SK-N-SH (cell line): ENCODE results near the gene ZBTB16.

Experiments used
- CTCF ChIP-seq: fragments of 200-600 bp; sonication (generic); IDR thresholded peaks from 2 replicates; pipeline ENCODE4 v1.6.1; 2017; ENCODE audit warnings: antibody characterized with exemption, mild to moderate bottlenecking, moderate library complexity
- EP300 ChIP-seq, 2 experiments: IDR thresholded peaks; 2 replicates each; pipeline versions ENCODE4 v1.4.0 to v1.6.1; 2012; ENCODE audit warnings: borderline replicate concordance in 1 of 2, low read depth in 1 of 2, low read length in 1 of 2
- EZH2phosphoT487 ChIP-seq: fragments of 200-600 bp; sonication (generic); IDR thresholded peaks from 2 replicates; pipeline ENCODE4 v1.6.1; 2017; ENCODE audit warnings: low read depth, mixed run types, mild to moderate bottlenecking, antibody characterized with exemption, moderate library complexity, borderline replicate concordance
- IRF3 ChIP-seq: fragments of 150-350 bp; IDR thresholded peaks from 2 replicates; pipeline ENCODE4 v1.6.1; 2016; ENCODE audit warnings: mild to moderate bottlenecking, low read depth, low read length
- MAX ChIP-seq: IDR thresholded peaks from 2 replicates; pipeline ENCODE4 v1.4.0; 2012; ENCODE audit warnings: low read depth
- MXI1 ChIP-seq: IDR thresholded peaks from 2 replicates; pipeline ENCODE4 v1.6.1; 2012; ENCODE audit warnings: mild to moderate bottlenecking, low read depth, low read length, improper control_type of control experiment
- POLR2AphosphoS5 ChIP-seq: IDR thresholded peaks from 2 replicates; pipeline ENCODE4 v1.6.1; 2012; ENCODE audit warnings: low read depth, low read length
- RAD21 ChIP-seq: IDR thresholded peaks from 2 replicates; pipeline ENCODE4 v1.6.1; 2012; ENCODE audit warnings: mild to moderate bottlenecking, low read length
- RFX5 ChIP-seq: IDR thresholded peaks from 2 replicates; pipeline ENCODE4 v1.6.1; 2012; ENCODE audit warnings: mild to moderate bottlenecking, improper control_type of control experiment, low read length
- SIN3A ChIP-seq: IDR thresholded peaks from 2 replicates; pipeline ENCODE4 v1.6.1; 2012; ENCODE audit warnings: low read depth, mild to moderate bottlenecking, low read length, moderate library complexity, borderline replicate concordance
- TCF12 ChIP-seq: IDR thresholded peaks from 2 replicates; pipeline ENCODE4 v1.4.0; 2012
- ZBTB33 ChIP-seq: IDR thresholded peaks from 2 replicates; pipeline ENCODE4 v1.4.0; 2012; ENCODE audit warnings: low read depth, borderline replicate concordance

- TF ChIP-seq EZH2phosphoT487 (no peak), EP300 (IDR thresholded peaks at IDR 0.05; ENCODE audit: borderline replicate concordance in 1 of 2, low read depth in 1 of 2, low read length in 1 of 2) (peak; percentile 61 to 88; a peak in 3 of 4 replicates), CTCF (no peak), RFX5 (peak; percentile 58; the same call in 1 of the 2 replicates), MXI1 (no peak), POLR2AphosphoS5 (peak; percentile 82; the same call in 1 of the 2 replicates), IRF3 (no peak), ZBTB33 (no peak), RAD21 (no peak; the same call in 1 of the 2 replicates), TCF12 (peak; percentile 96), SIN3A (no peak), MAX (0 out of 2 replicates have a peak, but pooled peaks have one; percentile 54)
Observed at GRCh38 chr11:114162719-114163123, 103.2 kb downstream of the ZBTB16 start.
